Spleen (tissue), 11 donors: ENCODE results near the gene RYR2. TPM values are rescaled to one million over a fixed set of nuclear protein-coding genes. Genes with fewer than 3 reads are reported as not detected.

ENCODE experiments used
- DNase-seq: peaks from one replicate; pipeline ENCODE4 v3.0.0-alpha.2; 2020
- H3K27ac ChIP-seq, 8 donors: fragments of 200-600 bp; sonication (generic) in 7 of 8; 1 replicate in 4 of 8; 2 replicates in 4 of 8; pipeline versions ENCODE4 v1.5.0 to v1.8.0; 2016 to 2021; ENCODE audit warnings: inconsistent platforms in 4 of 8, mild to moderate bottlenecking in 4 of 8, moderate library complexity in 1 of 8
- H3K27me3 ChIP-seq, 7 donors: fragments of 200-600 bp; sonication (generic) in 6 of 7; replicated peaks in 1 of 7; 1 replicate in 4 of 7; 2 replicates in 3 of 7; pipeline versions ENCODE4 v1.5.0 to v1.8.0; 2016 to 2021; ENCODE audit warnings: inconsistent platforms in 3 of 7, mild to moderate bottlenecking in 1 of 7
- H3K36me3 ChIP-seq, 6 donors: fragments of 200-600 bp; sonication (generic) in 5 of 6; 1 replicate in 4 of 6; 2 replicates in 2 of 6; pipeline versions ENCODE4 v1.5.0 to v1.8.0; 2016 to 2021; ENCODE audit warnings: inconsistent platforms in 2 of 6
- H3K4me1 ChIP-seq, 6 donors: fragments of 200-600 bp; sonication (generic) in 5 of 6; 1 replicate in 3 of 6; 2 replicates in 3 of 6; pipeline versions ENCODE4 v1.5.0 to v1.8.0; 2016 to 2021; ENCODE audit warnings: inconsistent platforms in 3 of 6
- H3K4me3 ChIP-seq, 8 donors: fragments of 200-600 bp; sonication (generic) in 7 of 8; 1 replicate in 4 of 8; 2 replicates in 4 of 8; pipeline versions ENCODE4 v1.5.0 to v1.8.0; 2016 to 2021; ENCODE audit warnings: inconsistent platforms in 4 of 8, mild to moderate bottlenecking in 4 of 8, moderate library complexity in 2 of 8
- H3K9me3 ChIP-seq, 8 donors: fragments of 200-600 bp; sonication (generic) in 7 of 8; 1 replicate in 4 of 8; 2 replicates in 4 of 8; pipeline versions ENCODE4 v1.5.0 to v1.8.0; 2016 to 2021; ENCODE audit warnings: inconsistent platforms in 4 of 8
- CTCF ChIP-seq, 11 experiments: fragments of 200-600 bp in 7 of 11; fragments of 450-650 bp in 4 of 11; sonication (generic) in 4 of 11; IDR thresholded peaks in 8 of 11; conservative IDR thresholded peaks in 3 of 11; 1 replicate in 7 of 11; 2 replicates in 4 of 11; pipeline versions ENCODE4 v1.4.0 to v1.8.0; 2016 to 2021; ENCODE audit warnings: antibody characterized with exemption in 11 of 11, inconsistent platforms in 4 of 11, mild to moderate bottlenecking in 1 of 11
- POLR2A ChIP-seq, 3 donors: fragments of 450-650 bp; IDR thresholded peaks; one replicate each; pipeline ENCODE4 v1.5.1; 2017; ENCODE audit warnings: antibody characterized with exemption in 3 of 3, mild to moderate bottlenecking in 1 of 3
- POLR2AphosphoS5 ChIP-seq, 3 donors: sonication (generic); formaldehyde crosslinking; IDR thresholded peaks; one replicate each; pipeline ENCODE4 v1.5.1; 2017; ENCODE audit warnings: antibody characterized with exemption in 3 of 3
- WGBS, 5 donors: extraction: QIAGEN DNeasy Blood & Tissue Kit in 3 of 5; methylation state at CpG; one replicate each; pipeline versions ENCODE4 v1.1.5 to v1.1.7; 2013 to 2018; 5-methylcytosine and 5-hydroxymethylcytosine counted together
- intact Hi-C: fragments of 100-400 bp; cut with DNase I; formaldehyde crosslinking; loops from one replicate; pipeline ENCODE4 v1.15.0; 2023; ENCODE audit warnings: low total_unique reads
- polyA plus RNA-seq, 3 donors: library from polyadenylated mRNA; stranded (reverse); fragments of 200-250 nt; gene quantifications; one replicate each; pipeline ENCODE4 v1.2.1, GENCODE V29; 2013
- total RNA-seq, 7 donors: library from RNA; depleted of rRNA in 3 of 7; stranded (reverse); fragments of >200 nt in 3 of 7; fragmentation: NEBNext Ultra II Directional in 4 of 7; extraction: Animal tissue kit (Norgen Biotek cat#: 25700) in 4 of 7; gene quantifications; one replicate each; pipeline versions ENCODE4 v1.1.0 to v1.2.1, GENCODE V29; 2016 to 2021
- donor health status: healthy with polysubstance abuse.
- donor health status: DM: no; HTN: no; CAD: no; lungs with moderate emphysema.
- donor health status: DM: no; HTN: no; CAD: no.
- donor health status: Bipolar disorder and iron deficiency.
- donor health status: healthy.
- donor health status: DM: no; HTN: no; CAD: no.
- donor health status: DM: yes; HTN: yes; CAD: no.

The RYR2 gene
- total and polyA plus RNA-seq, 10 donors = 0.12 to 7.1 (median 3.7) TPM

DNA sequence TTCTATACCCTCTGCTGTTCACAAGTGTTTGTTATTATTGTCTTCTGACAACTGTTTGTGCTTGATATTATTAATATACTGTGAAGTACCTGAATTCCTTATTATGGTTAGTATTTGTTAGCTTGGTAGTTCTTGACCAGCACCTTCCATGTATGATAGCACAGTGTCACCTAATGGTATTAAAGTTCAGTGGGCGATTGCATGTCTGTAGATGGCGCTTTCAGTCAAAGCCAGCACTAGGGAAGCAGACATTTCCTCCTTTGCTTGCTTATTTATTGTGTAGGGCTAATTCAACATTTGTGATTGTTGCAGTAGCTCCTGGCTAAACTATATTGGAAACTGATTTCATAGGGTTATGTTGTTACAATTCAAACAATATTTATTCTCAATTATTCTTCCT is 630.8 kb downstream of the RYR2 start:
- intact Hi-C loops = no loop called here
- 31 to 55% (median 46%) methylated on average over 2 of the region's 2 CpGs for WGBS, 5 donors
- Histone ChIP-seq H3K36me3 (no peaks in the 10 kb centered on the region), H3K4me3 (no peak overlapping the region), H3K27ac (no peak overlapping the region), H3K4me1 (no peaks in the 10 kb centered on the region), H3K9me3 (no peaks in the 10 kb centered on the region), H3K27me3 (no peaks in the 10 kb centered on the region)
- TF ChIP-seq CTCF (IDR thresholded peaks at IDR 0.05 in 8 of 11, conservative IDR thresholded peaks at IDR 0.05 in 3 of 11) (no peak), POLR2AphosphoS5 (IDR thresholded peaks at IDR 0.05) (no peak), POLR2A (IDR thresholded peaks at IDR 0.05) (no peak)
- no peak for DNase-seq

GRCh38 chr1:237673631-237674030 is 631.6 kb downstream of the RYR2 start:
- Histone ChIP-seq H3K4me3 (no peak overlapping the region), H3K27ac (no peak overlapping the region), H3K36me3 (no peaks in the 10 kb centered on the region), H3K4me1 (no peaks in the 10 kb centered on the region), H3K9me3 (no peaks in the 10 kb centered on the region), H3K27me3 (no peaks in the 10 kb centered on the region)
- TF ChIP-seq CTCF (IDR thresholded peaks at IDR 0.05 in 8 of 11, conservative IDR thresholded peaks at IDR 0.05 in 3 of 11) (no peak), POLR2AphosphoS5 (IDR thresholded peaks at IDR 0.05) (no peak), POLR2A (IDR thresholded peaks at IDR 0.05) (no peak)
- no peak for DNase-seq
- WGBS, 5 donors = 78 to 90% (median 83%) methylated on average over 3 of the region's 3 CpGs
- intact Hi-C loops = no loop called here

- Histone ChIP-seq H3K27ac (no peak overlapping the region), H3K27me3 (no peaks in the 10 kb centered on the region), H3K4me1 (no peaks in the 10 kb centered on the region), H3K36me3 (no peaks in the 10 kb centered on the region), H3K9me3 (no peaks in the 10 kb centered on the region), H3K4me3 (no peak overlapping the region)
- WGBS, 5 donors = 66 to 80% (median 72%) methylated on average over 3 of the region's 3 CpGs
- intact Hi-C loops = no loop called here
- TF ChIP-seq POLR2A (IDR thresholded peaks at IDR 0.05) = no peak
- peak in 1 of 11 experiments; percentile 14 for TF ChIP-seq CTCF (IDR thresholded peaks at IDR 0.05 in 8 of 11, conservative IDR thresholded peaks at IDR 0.05 in 3 of 11)
- no peak for TF ChIP-seq POLR2AphosphoS5 (IDR thresholded peaks at IDR 0.05)
- DNase-seq = no peak
Observed at GRCh38 chr1:237677979-237678378, 636.0 kb downstream of the RYR2 start.

GRCh38 chr1:237679687-237680086 is 637.7 kb downstream of the RYR2 start:
- TF ChIP-seq POLR2AphosphoS5 (IDR thresholded peaks at IDR 0.05) = no peak
- no peak for TF ChIP-seq POLR2A (IDR thresholded peaks at IDR 0.05)
- no peak for TF ChIP-seq CTCF (IDR thresholded peaks at IDR 0.05 in 8 of 11, conservative IDR thresholded peaks at IDR 0.05 in 3 of 11)
- Histone ChIP-seq H3K27me3 (no peaks in the 10 kb centered on the region), H3K4me3 (no peak overlapping the region), H3K36me3 (no peaks in the 10 kb centered on the region), H3K4me1 (no peaks in the 10 kb centered on the region), H3K27ac (no peak overlapping the region), H3K9me3 (no peaks in the 10 kb centered on the region)
- DNase-seq = no peak
- intact Hi-C loops = no loop called here
- 81 to 92% (median 90%) methylated on average over 6 of the region's 6 CpGs for WGBS, 5 donors
